Activated T-cell treated with anti-CD3 and anti-CD28 coated beads for 48 hours (primary cell): ENCODE data around the gene UBL7.
"Not testable (repeated sequence)": the region's sequence is repeated elsewhere in the genome, so short reads cannot be mapped to it uniquely, and the experiment has no call there.

ENCODE experiments used
- DNase-seq: peaks from one replicate; pipeline ENCODE4 v3.0.0-alpha.2; 2020; ENCODE audit warnings: low read depth

The UBL7 gene

DNA sequence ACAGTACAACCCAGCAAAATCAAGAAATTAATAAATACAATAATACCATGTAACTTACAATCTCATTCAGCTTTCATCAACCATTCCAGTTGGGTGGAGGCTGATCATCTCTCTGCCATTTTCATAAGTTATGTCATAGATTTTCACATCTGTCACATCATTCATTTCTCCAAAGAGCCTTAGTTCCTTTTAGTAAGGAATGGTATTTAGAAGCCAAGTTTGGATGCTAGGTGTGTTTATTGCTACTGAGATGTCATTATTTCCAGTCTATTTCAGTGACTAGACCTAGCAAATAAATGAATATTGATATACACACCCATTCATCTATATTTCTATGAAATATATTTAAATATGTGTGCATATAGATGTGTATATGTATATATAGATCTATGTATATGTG lies 2.7 kb upstream of the UBL7 start:
- DNase-seq: no peak

DNA sequence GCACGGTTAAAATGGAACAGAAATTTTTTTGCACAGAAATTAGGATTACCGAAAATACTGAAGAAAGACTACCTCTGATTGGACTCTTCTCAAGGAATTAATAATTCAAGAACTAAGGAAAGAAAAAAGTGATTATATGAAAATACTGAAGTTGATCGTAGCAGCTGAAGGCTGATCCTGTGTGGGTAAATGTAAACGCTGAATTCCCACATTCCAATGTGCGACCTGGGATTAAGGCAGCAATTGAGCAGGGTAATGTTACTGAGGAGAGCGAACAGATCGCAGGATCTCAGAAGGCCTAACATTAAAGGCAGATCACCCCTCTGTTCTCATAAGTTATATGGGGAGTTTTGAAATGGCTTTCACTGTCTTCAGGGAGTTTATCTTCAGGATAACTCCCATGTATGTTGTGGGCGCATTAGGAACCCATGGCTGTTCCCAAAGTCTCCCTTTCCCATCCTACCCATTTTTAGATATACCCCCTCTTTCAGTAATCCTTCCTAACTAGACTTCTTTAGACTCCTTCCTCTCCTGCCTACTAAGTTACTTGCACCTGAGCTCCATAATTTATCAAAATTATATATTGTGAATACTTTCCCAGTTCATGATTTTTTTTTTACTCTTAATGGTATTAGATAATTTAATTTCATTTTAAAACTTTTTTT lies 1.0 kb upstream of the UBL7 start:
- no peak for DNase-seq

- DNase-seq: no peak
These were observed 662 bp downstream of the UBL7 start for GRCh38 chr15:74460298-74460697.

DNA sequence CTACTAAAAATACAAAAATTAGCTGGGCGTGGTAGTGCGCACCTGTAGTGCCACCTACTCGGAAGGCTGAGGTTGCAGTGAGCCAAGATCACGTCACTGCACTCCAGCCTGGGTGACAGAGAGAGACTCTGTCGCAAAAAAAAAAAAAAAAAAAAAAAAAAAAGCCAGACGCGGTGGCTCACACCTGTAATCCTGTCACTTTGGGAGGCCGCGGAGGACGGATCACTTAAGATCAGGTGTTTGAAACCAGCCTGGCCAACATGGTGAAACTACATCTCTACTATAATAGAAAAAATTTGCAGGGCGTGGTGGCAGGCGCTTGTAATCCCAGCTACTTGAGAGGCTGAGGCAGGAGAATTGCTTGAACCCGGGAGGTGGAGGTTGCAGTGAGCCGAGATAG lies 1.2 kb downstream of the UBL7 start:
- DNase-seq: not testable (repeated sequence)

- DNase-seq: no peak
These were observed 2.5 kb downstream of the UBL7 start for GRCh38 chr15:74458473-74458872.

DNA sequence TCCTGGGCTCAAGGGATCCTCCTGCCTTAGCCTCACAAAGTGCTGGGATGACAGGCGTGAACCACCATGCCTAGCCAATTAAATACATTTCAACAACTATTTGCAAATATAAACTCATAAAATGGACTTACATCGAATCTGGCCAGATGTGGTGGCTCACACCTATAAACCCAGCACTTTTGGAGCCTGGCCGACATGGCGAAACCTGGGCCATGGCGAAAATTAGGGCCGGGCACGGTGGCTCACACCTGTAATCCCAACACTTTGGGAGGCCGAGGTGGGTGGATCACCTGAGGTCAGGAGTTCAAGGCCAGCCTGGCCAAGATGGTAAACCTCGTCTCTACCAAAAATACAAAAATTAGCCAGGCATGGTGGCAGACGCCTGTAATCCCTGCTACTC lies 3.9 kb downstream of the UBL7 start:
- not testable (repeated sequence) for DNase-seq

GRCh38 chr15:74454764-74455500 lies 6.0 kb downstream of the UBL7 start:
- DNase-seq: no peak

DNA sequence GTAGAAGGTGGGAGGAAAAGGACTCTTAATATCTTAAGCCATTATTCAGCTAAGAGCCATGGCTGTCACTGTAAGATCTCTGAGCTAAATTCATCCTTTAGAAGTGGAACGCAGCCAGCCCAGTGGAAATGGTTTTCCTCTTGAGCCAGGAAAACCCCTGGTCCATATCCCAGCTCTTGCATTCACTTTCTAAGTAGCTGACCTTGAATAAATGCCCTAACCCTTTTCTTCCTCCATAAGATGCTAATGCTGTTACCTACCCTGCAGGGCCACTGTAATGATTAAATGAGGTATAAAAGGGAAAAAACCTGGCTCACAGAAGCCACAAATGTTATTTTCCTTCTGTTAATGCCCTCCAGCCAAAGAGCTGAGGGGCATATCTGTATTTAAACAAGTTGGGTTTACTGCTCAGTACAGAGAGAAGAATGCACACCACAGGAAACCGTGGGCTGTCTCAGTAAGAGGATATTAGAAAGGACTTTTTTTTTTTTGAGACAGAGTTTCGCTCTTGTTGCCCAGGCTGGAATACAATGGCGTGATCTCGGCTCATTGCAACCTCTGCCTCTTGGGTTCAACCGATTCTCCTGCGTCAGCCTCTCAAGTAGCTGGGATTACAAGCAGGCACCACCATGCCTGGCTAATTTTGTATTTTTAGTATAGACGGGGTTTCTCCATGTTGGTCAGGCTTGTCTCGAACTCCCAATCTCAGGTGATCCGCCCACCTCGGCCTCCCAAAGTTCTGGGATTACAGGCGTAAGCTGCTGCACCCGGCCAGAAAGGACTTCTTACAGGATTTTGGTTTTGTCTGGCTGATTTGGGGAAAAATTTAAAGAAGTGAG lies 6.8 kb downstream of the UBL7 start:
- DNase-seq: no peak

DNA sequence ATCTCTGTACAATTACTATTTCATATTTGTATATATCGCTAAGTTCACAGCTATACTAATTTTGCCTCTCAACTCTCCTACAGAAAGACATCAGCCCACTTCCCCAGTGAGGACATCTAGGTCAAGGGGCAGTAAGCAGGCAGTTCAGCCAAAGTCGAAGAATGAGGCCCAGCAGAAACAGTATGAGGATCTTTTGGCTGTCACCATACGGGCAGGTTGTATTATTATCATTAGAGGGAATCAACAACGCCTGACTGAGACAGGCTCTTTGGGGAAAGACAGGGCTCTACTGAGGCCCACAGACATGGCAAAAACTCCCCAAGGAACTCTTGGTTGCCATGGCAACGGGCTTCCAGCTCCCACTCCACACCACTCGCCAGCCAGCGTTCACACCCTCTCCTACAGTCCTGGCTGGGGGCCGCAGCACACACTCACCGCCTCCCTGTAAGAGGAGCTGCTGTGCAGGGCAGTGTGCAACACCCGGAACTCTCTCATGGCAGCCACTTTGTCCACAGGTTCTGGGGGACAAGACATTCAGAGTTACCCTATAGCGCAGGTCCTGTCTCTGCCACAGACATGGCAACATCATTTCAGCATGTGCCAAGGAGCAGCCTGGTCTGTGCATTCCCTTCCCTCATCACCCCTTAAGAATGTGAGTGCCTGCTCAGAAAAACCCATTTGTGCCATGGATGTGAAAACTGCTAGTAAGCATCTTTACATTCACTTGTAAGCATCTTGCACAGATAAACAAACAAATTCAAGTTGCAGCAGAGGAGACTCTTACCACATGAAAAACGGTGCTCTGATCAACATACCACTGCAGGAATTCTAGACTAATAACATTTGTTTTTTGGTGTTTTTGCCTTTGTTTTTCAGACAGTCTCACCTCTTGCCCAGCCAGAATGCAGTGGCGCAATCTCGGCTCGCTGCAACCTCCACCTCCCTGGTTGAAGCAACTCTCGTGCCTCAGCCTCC lies 8.8 kb downstream of the UBL7 start:
- no peak for DNase-seq

- DNase-seq: no peak
These were observed 9.6 kb downstream of the UBL7 start for GRCh38 chr15:74451322-74451721.

DNA sequence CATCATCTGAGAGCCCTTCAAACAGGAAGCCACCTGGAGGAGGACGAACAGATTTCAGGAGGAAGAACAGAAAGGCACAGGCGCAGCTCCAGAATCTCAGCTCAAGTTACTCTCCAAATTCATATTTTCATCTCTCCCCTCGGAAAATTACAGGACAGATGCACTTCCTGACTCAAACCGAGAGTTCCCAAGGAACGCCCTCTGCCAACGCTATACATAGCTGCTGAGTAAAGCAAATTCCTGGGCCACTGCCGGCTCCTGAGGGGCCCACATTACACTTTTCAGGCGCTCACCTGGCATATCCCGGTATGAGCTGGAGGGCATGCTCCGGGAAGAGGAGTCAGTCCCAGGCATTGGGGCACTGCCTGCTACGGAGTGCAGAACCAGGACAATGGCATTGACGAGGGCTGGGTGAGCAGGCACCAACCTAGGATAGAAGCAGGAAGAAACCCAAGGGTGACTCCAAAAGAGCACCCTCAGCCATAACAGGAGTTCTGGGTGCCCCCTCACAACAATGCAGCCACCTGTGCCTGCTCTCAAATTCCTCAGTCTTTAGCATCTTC lies 11.2 kb downstream of the UBL7 start:
- no peak for DNase-seq

DNA sequence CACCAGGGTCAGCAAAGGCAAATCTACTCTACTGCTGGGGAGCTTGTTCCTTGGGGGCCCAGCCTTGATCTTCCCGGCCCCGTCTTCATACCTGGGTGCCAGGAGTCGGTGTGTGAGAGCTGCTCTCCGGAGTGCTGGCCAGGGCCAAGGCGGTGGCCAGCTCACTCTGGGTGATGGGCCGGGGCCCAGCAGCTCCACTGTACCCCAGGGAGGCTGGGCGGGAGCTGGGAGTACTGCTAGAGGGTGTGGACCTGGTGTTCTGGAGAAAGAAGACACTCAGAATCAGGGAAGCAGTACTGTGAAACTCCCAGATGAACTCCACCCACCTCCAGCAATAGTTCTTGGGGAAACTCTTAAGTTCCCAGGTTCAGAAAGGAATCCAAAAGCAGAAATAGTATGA lies 11.9 kb downstream of the UBL7 start:
- no peak for DNase-seq

GRCh38 chr15:74445816-74446763 lies 14.9 kb downstream of the UBL7 start:
- DNase-seq: no peak

GRCh38 chr15:74444106-74445062 lies 16.6 kb downstream of the UBL7 start:
- no peak for DNase-seq

GRCh38 chr15:74443100-74443909 lies 17.7 kb downstream of the UBL7 start:
- no peak for DNase-seq

DNA sequence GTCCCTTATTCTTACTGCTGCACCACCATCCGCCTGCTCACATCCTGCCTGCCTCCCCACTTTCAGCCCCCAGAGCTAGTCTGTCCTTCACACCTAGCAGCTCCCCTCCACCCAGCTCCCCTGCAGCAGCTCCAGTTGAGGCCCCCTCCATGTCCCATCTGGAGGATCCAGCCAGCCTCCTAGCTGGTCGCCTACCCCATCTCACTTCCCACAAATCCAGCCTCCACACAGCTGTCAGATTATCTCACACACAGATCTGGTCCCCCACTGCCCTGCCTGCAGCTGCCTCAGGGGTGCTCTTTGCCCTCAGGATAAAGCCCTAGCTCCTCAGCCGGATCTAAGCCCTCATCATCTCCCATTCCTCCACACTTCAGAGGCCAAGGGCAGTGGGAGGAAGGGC lies 18.4 kb downstream of the UBL7 start:
- no peak for DNase-seq

- no peak for DNase-seq
These were observed 18.9 kb downstream of the UBL7 start for GRCh38 chr15:74442063-74442462.

GRCh38 chr15:74441248-74441941 lies 19.6 kb downstream of the UBL7 start:
- DNase-seq: no peak
